HCT116 (cell line): ENCODE data around the gene NT5C2. TPM values are rescaled to one million over a fixed set of nuclear protein-coding genes. Genes with fewer than 3 reads are reported as not detected.

Experiments
- ATAC-seq: fragments of 200-7000 bp; cut with Tn5 transposase; 2 replicates; pipeline ENCODE4 v1.9.1; 2020; ENCODE audit warnings: mild to moderate bottlenecking, moderate library complexity
- BruUV-seq: library from RNA; stranded (reverse); fragments of 400-500 nt; replicated peaks from 2 replicates; lab custom pipeline; 2021; lab: Mats Ljungman, UMichigan
- CTCF ChIA-PET: fragments of 300-600 bp; sonication (Branson Sonifier 250); formaldehyde crosslinking; loops from one replicate; lab custom pipeline; 2021; ENCODE audit warnings: antibody characterized with exemption; lab: Charles Lee
- POLR2A ChIA-PET: fragments of 300-600, 350-600 bp; sonication (Branson Sonifier 250); formaldehyde crosslinking; loops from one replicate; lab custom pipeline; 2021; ENCODE audit warnings: antibody characterized with exemption; lab: Charles Lee
- RAD21 ChIA-PET, 2 experiments: fragments of 300-600 bp; sonication (Branson Sonifier 250); formaldehyde crosslinking; loops; one replicate each; lab custom pipeline; 2023; ENCODE audit warnings: low total read pairs in 2 of 2; ENCODE audit not compliant: uncharacterized antibody in 2 of 2, unreplicated experiment in 2 of 2, low non-redundant PET in 1 of 2; lab: Charles Lee
- DNase-seq: peaks from one replicate; pipeline ENCODE4 v3.0.0-alpha.2; 2010; ENCODE audit warnings: low read depth, low spot score
- H2AFZ ChIP-seq: fragments of 200-600 bp; shearing (Covaris generic), sonication (generic); 2 replicates; pipeline ENCODE4 v1.6.1; 2017; ENCODE audit warnings: low read depth, mixed run types, mixed read lengths, antibody characterized with exemption, low read length; ENCODE audit not compliant: poor library complexity, severe bottlenecking
- H3K27ac ChIP-seq: 2 replicates; pipeline ENCODE4 v1.5.1; 2012; ENCODE audit warnings: low read depth, low read length
- H3K27me3 ChIP-seq: fragments of 200-600 bp; sonication (generic); 2 replicates; pipeline ENCODE4 v1.6.1; 2016; ENCODE audit warnings: mixed run types, low read length, mixed read lengths; ENCODE audit not compliant: insufficient read depth
- H3K36me3 ChIP-seq, 2 experiments: fragments of 200-500 bp in 1 of 2; fragments of 200-600 bp in 1 of 2; sonication (Bioruptor generic) in 1 of 2; sonication (generic) in 1 of 2; 2 replicates each; pipeline versions ENCODE4 v1.5.1 to v1.6.1; 2014 to 2016; ENCODE audit warnings: low read length in 2 of 2, inconsistent platforms in 1 of 2, mixed read lengths in 1 of 2, mixed run types in 1 of 2; ENCODE audit not compliant: insufficient read depth in 2 of 2, control insufficient read depth in 1 of 2
- H3K4me1 ChIP-seq, 2 experiments: fragments of 200-600 bp in 1 of 2; sonication (generic) in 1 of 2; 2 replicates each; pipeline versions ENCODE4 v1.5.1 to v1.6.1; 2012 to 2017; ENCODE audit warnings: low read length in 2 of 2, inconsistent platforms in 1 of 2, mild to moderate bottlenecking in 1 of 2, mixed read lengths in 1 of 2, mixed run types in 1 of 2, moderate library complexity in 1 of 2; ENCODE audit not compliant: insufficient read depth in 2 of 2, control insufficient read depth in 1 of 2
- H3K4me2 ChIP-seq: fragments of 200-600 bp; sonication (generic); 2 replicates; pipeline ENCODE4 v1.6.1; 2017; ENCODE audit warnings: mixed run types, low read length, mixed read lengths
- H3K4me3 ChIP-seq, 2 experiments: fragments of 200-600 bp in 1 of 2; sonication (generic) in 1 of 2; replicated peaks in 1 of 2; 2 replicates each; pipeline ENCODE4 v1.5.1; 2011 to 2016; ENCODE audit warnings: low read length in 2 of 2, control low read depth in 1 of 2, low read depth in 1 of 2, mild to moderate bottlenecking in 1 of 2, mixed read lengths in 1 of 2, mixed run types in 1 of 2
- H3K79me2 ChIP-seq: fragments of 200-600 bp; sonication (generic); 2 replicates; pipeline ENCODE4 v1.6.1; 2017; ENCODE audit warnings: mild to moderate bottlenecking, mixed run types, low read length, moderate library complexity, mixed read lengths; ENCODE audit not compliant: insufficient read depth
- H3K9ac ChIP-seq: fragments of 200-600 bp; sonication (generic); 2 replicates; pipeline ENCODE4 v1.6.1; 2016; ENCODE audit warnings: low read length, mixed read lengths
- H3K9me2 ChIP-seq: fragments of 200-600 bp; sonication (generic), shearing (Covaris generic); 2 replicates; pipeline ENCODE4 v1.6.1; 2017; ENCODE audit warnings: mixed run types, mild to moderate bottlenecking, moderate library complexity; ENCODE audit not compliant: insufficient read depth
- H3K9me3 ChIP-seq, 2 experiments: fragments of 200-500 bp in 1 of 2; fragments of 200-600 bp in 1 of 2; sonication (Bioruptor generic) in 1 of 2; sonication (generic) in 1 of 2; 2 replicates each; pipeline ENCODE4 v1.6.1; 2014 to 2017; ENCODE audit warnings: low read length in 2 of 2, mixed read lengths in 2 of 2, inconsistent platforms in 1 of 2, low read depth in 1 of 2, mild to moderate bottlenecking in 1 of 2, mixed run types in 1 of 2, moderate library complexity in 1 of 2; ENCODE audit not compliant: control insufficient read depth in 1 of 2, insufficient read depth in 1 of 2
- H4K20me1 ChIP-seq: fragments of 200-600 bp; sonication (generic), shearing (Covaris generic); 2 replicates; pipeline ENCODE4 v1.6.1; 2017; ENCODE audit warnings: mixed run types, mild to moderate bottlenecking, moderate library complexity; ENCODE audit not compliant: insufficient read depth
- CBX3 ChIP-seq: IDR thresholded peaks from 2 replicates; pipeline ENCODE4 v1.6.1; 2012; ENCODE audit warnings: low read depth
- CEBPB ChIP-seq: IDR thresholded peaks from 2 replicates; pipeline ENCODE4 v1.6.1; 2012; ENCODE audit warnings: low read depth
- EGR1 ChIP-seq: IDR thresholded peaks from 2 replicates; pipeline ENCODE4 v1.6.1; 2012; ENCODE audit warnings: low read depth
- ELF1 ChIP-seq: IDR thresholded peaks from 2 replicates; pipeline ENCODE4 v1.6.1; 2012; ENCODE audit warnings: low read depth, borderline replicate concordance
- EZH2phosphoT487 ChIP-seq: fragments of 200-600 bp; IDR thresholded peaks from 2 replicates; pipeline ENCODE4 v1.6.1; 2018; ENCODE audit warnings: antibody characterized with exemption, borderline replicate concordance
- FOSL1 ChIP-seq: IDR thresholded peaks from 2 replicates; pipeline ENCODE4 v1.6.1; 2012; ENCODE audit warnings: low read depth
- JUND ChIP-seq: IDR thresholded peaks from 2 replicates; pipeline ENCODE4 v1.6.1; 2012
- POLR2A ChIP-seq: IDR thresholded peaks from 2 replicates; pipeline ENCODE4 v1.7.0; 2011; ENCODE audit warnings: borderline replicate concordance; ENCODE audit not compliant: insufficient read depth, insufficient read length; ENCODE audit errors: extremely low read depth
- RAD21 ChIP-seq: IDR thresholded peaks from 2 replicates; pipeline ENCODE4 v1.6.1; 2012; ENCODE audit warnings: low read depth, mild to moderate bottlenecking
- SIN3A ChIP-seq: IDR thresholded peaks from 2 replicates; pipeline ENCODE4 v1.6.1; 2012; ENCODE audit warnings: low read depth
- SRF ChIP-seq: IDR thresholded peaks from 2 replicates; pipeline ENCODE4 v1.6.1; 2012; ENCODE audit warnings: low read depth
- TCF7L2 ChIP-seq: IDR thresholded peaks from 2 replicates; pipeline ENCODE4 v1.7.0; 2011; ENCODE audit warnings: borderline replicate concordance, inconsistent platforms; ENCODE audit not compliant: insufficient read depth, insufficient read length; ENCODE audit errors: extremely low read depth
- YY1 ChIP-seq: IDR thresholded peaks from 2 replicates; pipeline ENCODE4 v1.6.1; 2011; ENCODE audit warnings: low read length, low read depth, moderate library complexity, mild to moderate bottlenecking; ENCODE audit not compliant: insufficient replicate concordance; ENCODE audit errors: extremely low read depth
- ZFX ChIP-seq: fragments of 450-650 bp; IDR thresholded peaks from 2 replicates; pipeline ENCODE4 v1.6.1; 2017
- ZNF274 ChIP-seq: fragments of 200-500 bp; sonication (Bioruptor generic); IDR thresholded peaks from 2 replicates; pipeline ENCODE4 v1.6.1; 2014; ENCODE audit warnings: mild to moderate bottlenecking, low read depth, low read length, inconsistent platforms
- intact Hi-C: fragments of 100-400 bp; cut with micrococcal nuclease; formaldehyde crosslinking; loops from 2 replicates; pipeline ENCODE4 v1.10.0; 2022
- total RNA-seq: library from RNA; stranded (reverse); gene quantifications from one replicate; pipeline ENCODE4 v1.2.1, GENCODE V29; 2021; ENCODE audit not compliant: unreplicated experiment
- TF ChIP-seq, protein P1 (sequence below): IDR thresholded peaks from 2 replicates; pipeline ENCODE4 v1.6.1; 2012
- TF ChIP-seq, protein P2 (sequence below), 3 experiments: fragments of 200-600 bp in 1 of 3; sonication (generic) in 1 of 3; IDR thresholded peaks in 2 of 3; conservative IDR thresholded peaks in 1 of 3; 2 replicates each; pipeline ENCODE4 v1.5.1; 2012 to 2017; ENCODE audit warnings: low read depth in 2 of 3, low read length in 2 of 3, antibody characterized with exemption in 1 of 3, borderline replicate concordance in 1 of 3, control low read depth in 1 of 3, mild to moderate bottlenecking in 1 of 3, mixed read lengths in 1 of 3, mixed run types in 1 of 3, moderate library complexity in 1 of 3; ENCODE audit not compliant: insufficient read depth in 1 of 3

NT5C2 gene
- total RNA-seq, 1 experiment from 2014 or later = 63.0 TPM

DNA sequence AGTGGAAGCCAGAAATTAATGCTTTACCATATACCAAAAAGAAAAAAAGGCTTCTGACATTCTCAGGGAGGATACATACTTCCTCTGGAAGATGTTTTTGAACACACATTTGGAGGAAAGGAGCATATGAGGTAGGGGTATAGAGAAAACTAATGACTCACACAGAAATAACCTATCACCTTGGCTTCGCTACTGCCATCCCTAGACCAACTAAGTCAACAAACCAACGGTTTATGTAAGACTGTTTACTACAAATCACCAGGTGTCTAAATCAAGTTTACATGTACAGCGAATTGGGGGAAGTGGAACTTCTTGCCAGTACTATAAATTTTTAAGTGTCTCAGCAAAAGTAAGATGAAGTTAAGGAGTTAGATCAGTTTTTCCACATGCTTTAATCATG is 96.9 kb downstream of the NT5C2 start:
- no peaks in the 10 kb centered on the region for H3K4me1 ChIP-seq
- POLR2A ChIA-PET = no interaction called here
- H3K4me3 ChIP-seq = no peak overlapping the region
- H3K36me3 ChIP-seq = peaks cover 42 to 43% of the 10 kb centered on the region in 2 experiments
- RAD21 ChIA-PET = no interaction called here
- H3K27me3 ChIP-seq = no peaks in the 10 kb centered on the region
- H3K9me2 ChIP-seq = no peaks in the 10 kb centered on the region
- intact Hi-C loops = no loop called here
- no peaks in the 10 kb centered on the region for H3K9me3 ChIP-seq
- H4K20me1 ChIP-seq = no peaks in the 10 kb centered on the region
- DNase-seq = no peak
- H2AFZ ChIP-seq = no peak overlapping the region
- BruUV-seq = no TSS peak
- H3K79me2 ChIP-seq = no peaks in the 10 kb centered on the region
- CTCF ChIA-PET = interaction anchor here (1.7 kb wide), 1 partner anchor 143 kb away, joined by 3 read pairs; no protein-coding TSS in a partner anchor
- no peak for TF ChIP-seq CEBPB
- TF ChIP-seq YY1 = no peak
- TF ChIP-seq SIN3A = no peak
- TF ChIP-seq JUND = no peak
- no peak for TF ChIP-seq ZNF274
- TF ChIP-seq FOSL1 = no peak
- TF ChIP-seq, protein P1, sequence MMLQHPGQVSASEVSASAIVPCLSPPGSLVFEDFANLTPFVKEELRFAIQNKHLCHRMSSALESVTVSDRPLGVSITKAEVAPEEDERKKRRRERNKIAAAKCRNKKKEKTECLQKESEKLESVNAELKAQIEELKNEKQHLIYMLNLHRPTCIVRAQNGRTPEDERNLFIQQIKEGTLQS = no peak
- TF ChIP-seq TCF7L2 = no peak
- TF ChIP-seq CBX3 = no peak
- no peak for TF ChIP-seq EGR1
- no peak for TF ChIP-seq ZFX
- no peak for TF ChIP-seq POLR2A
- TF ChIP-seq RAD21 = no peak
- no peak overlapping the region for H3K9ac ChIP-seq
- H3K27ac ChIP-seq = no peak overlapping the region
- no peak overlapping the region for H3K4me2 ChIP-seq
- ATAC-seq = no peak

DNA sequence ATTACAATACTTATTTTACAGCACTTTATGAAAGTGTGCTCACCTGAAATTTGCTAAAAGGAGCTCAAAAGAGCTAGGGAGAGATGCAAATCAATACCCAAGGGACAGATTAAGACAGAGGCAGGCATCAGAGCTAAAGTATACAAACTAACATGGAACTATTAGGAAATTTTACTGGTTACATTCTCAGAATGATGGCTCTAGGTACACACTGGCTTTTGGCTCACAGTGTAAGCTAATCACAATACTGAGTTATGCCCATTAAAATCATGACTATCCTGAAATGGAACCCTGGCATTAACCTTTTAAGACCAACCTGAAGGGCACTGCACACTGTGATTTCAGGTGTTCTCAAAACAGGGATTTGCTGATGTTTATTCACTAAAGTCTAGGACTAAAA is 98.1 kb downstream of the NT5C2 start:
- Histone ChIP-seq H3K79me2 (no peaks in the 10 kb centered on the region), H4K20me1 (no peaks in the 10 kb centered on the region), H3K4me1 (no peaks in the 10 kb centered on the region), H3K4me2 (no peak overlapping the region), H3K9me2 (no peaks in the 10 kb centered on the region), H3K9ac (no peak overlapping the region), H3K27ac (no peak overlapping the region), H2AFZ (no peak overlapping the region), H3K27me3 (no peaks in the 10 kb centered on the region), H3K4me3 (no peak overlapping the region), H3K36me3 (peaks cover 48 to 52% of the 10 kb centered on the region in 2 experiments), H3K9me3 (no peaks in the 10 kb centered on the region)
- BruUV-seq = no TSS peak
- TF ChIP-seq YY1 (no peak), SIN3A (no peak), SRF (no peak), POLR2A (no peak), ELF1 (no peak), FOSL1 (no peak), TCF7L2 (no peak), EZH2phosphoT487 (no peak)
- TF ChIP-seq, protein P2, sequence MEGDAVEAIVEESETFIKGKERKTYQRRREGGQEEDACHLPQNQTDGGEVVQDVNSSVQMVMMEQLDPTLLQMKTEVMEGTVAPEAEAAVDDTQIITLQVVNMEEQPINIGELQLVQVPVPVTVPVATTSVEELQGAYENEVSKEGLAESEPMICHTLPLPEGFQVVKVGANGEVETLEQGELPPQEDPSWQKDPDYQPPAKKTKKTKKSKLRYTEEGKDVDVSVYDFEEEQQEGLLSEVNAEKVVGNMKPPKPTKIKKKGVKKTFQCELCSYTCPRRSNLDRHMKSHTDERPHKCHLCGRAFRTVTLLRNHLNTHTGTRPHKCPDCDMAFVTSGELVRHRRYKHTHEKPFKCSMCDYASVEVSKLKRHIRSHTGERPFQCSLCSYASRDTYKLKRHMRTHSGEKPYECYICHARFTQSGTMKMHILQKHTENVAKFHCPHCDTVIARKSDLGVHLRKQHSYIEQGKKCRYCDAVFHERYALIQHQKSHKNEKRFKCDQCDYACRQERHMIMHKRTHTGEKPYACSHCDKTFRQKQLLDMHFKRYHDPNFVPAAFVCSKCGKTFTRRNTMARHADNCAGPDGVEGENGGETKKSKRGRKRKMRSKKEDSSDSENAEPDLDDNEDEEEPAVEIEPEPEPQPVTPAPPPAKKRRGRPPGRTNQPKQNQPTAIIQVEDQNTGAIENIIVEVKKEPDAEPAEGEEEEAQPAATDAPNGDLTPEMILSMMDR (IDR thresholded peaks at IDR 0.05 in 2 of 3, conservative IDR thresholded peaks at IDR 0.05 in 1 of 3; ENCODE audit: borderline replicate concordance in 1 of 3, insufficient read depth in 1 of 3, low read depth in 2 of 3, low read length in 2 of 3) = no peak
- TF ChIP-seq, protein P1 = no peak
- POLR2A ChIA-PET = interaction anchor here (1.1 kb wide), 1 partner anchor 98 kb away, joined by 4 read pairs; no protein-coding TSS in a partner anchor
- DNase-seq = no peak
- RAD21 ChIA-PET = no interaction called here
- intact Hi-C loops = no loop called here
- CTCF ChIA-PET = no interaction called here
- no peak for ATAC-seq
